Erythroblast (primary cell): Measurements from ENCODE around the gene ABCA6.

Experiments used
- DNase-seq, 2 experiments: peaks; one replicate each; lab custom pipeline; 2025; lab: John Stamatoyannopoulos, UW
- GATA1 ChIP-seq: IDR thresholded peaks from 2 replicates; pipeline ENCODE4 v1.6.1; 2011; ENCODE audit warnings: low read depth, mild to moderate bottlenecking, control low read depth, low read length, moderate library complexity
- POLR2A ChIP-seq: IDR thresholded peaks from 2 replicates; pipeline ENCODE4 v1.6.1; 2011; ENCODE audit warnings: mild to moderate bottlenecking, low read length

ABCA6 gene

DNA sequence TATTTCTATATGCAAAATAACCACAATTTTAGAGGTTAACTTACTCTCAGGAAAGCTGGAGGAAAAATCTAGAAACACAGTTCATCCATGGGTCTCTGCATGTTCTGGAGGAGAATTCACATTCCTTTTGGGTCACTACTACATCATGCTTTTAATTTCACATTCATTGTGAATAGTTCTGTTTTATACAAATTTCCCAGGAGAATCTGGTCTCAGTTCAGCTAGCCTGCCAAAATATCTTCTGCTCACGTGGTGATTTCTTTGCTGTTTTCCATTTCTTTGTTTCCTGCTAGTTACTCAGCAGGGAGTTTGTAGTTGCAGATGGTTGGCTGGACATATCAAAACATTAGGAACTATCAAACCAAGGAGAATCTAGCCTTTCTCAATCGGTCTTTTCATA is 80.9 kb downstream of the ABCA6 start, which contains the start of gene ABCA9:
ABCA9 (minus strand) TSS at position 106 of the 400 bp plus-strand sequence. CDS start 9,801 bp downstream, outside the sequence.
- DNase-seq: no peak
- no peak for TF ChIP-seq POLR2A
- TF ChIP-seq GATA1: no peak

DNA sequence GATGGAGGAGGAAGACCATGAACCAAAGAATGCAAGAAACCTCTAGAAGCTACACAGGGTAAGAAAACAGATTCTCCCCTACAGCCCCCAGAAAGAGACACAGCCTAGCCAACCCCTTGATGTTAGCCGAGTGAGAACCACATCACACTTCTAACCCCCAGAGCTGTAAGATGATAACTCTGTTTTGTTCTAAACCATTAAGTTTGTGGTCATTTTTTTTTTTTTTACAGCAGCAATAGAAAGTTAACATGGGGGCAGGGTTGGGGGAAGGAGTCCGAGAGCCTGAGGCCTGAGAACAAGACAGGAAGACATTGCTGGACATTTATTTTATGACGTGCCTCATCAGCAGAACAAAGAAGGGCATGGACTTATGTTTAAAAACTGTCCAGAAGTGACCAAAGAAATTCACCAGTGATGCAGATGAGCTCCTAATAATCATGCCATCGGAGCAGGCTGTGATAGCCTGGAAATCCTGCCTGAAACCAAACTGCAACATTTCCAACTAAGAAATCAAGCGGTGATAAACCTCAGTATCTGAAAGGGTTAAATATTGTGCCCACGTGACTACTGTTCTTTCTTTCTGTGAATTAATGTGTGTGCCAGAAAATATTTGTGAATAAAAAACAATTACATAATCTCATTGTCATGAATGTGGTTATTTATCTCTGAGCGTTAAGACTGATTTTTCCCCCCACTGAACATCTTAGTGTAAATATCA is 82.1 kb downstream of the ABCA6 start:
- no peak for TF ChIP-seq POLR2A
- no peak for TF ChIP-seq GATA1
- DNase-seq: no peak

DNA sequence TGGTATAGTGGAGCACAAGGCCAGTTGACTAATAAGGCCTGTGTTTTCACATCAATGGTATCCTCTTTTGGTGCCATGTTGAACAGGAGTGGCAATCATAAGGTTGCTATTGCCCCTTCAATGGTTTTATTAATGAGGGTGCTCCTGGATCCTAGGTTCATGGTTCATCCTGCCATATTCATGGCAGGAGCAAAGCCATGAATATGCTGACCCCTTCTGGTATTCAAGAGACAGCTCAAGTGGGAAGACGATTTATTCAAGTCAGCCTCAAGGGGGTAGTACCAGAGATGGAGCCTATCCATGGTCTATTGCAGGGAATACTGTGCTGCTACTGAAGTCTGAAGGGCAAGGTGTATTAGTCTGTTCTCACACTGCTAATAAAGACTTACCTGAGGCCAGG is 83.5 kb downstream of the ABCA6 start:
- peak; percentile 54 to 55 for DNase-seq
- no peak for TF ChIP-seq GATA1
- TF ChIP-seq POLR2A: no peak

DNA sequence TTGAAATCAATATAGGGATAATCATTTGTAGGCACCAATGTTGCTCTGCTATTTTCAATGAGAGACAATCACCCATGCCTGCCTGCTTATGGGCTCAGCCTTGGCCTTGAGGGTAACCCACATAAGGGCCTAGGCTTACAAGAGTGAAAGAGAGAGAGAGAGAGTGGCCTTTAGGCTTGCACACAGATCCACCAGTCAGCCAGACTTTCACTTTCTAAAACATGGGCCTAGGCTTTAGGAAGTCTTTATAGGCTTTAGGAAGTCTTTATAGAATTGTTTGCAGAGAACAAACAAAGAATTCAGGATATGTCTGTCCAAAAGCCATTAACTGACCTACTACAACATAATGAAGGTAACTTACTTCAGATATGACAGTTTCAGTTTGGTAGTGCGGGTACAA is 84.4 kb downstream of the ABCA6 start:
- no peak for DNase-seq
- no peak for TF ChIP-seq GATA1
- no peak for TF ChIP-seq POLR2A

DNA sequence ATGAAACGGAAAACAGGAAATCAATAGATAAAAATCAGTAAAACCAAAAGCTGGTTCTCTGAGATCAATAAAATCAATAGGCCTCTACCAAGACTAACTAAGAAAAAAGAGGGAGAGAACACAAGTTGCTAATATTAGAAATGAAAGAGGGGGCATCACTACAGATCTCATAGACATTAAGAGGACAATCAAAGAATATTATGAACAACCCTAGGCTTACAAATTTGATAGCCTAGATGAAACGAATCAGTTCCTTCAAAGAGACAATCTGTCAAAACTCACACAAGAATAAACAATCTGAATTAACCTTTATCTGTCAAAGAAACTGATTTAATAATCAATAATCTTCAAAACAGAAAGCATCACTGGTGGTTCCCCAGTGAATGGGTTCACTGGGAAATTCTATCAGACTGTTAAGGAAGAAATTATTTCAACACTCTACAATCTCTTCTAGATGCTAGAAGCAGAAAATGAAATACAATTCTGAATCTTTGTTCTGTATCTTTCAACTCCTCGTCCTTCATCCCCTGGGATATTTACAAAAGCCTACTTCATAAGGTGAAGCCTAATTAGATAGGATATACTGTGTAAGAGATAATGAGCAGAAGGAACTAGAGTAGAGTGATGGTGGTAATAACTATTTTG is 85.4 kb downstream of the ABCA6 start:
- DNase-seq: no peak
- TF ChIP-seq GATA1 (no peak), POLR2A (no peak)

DNA sequence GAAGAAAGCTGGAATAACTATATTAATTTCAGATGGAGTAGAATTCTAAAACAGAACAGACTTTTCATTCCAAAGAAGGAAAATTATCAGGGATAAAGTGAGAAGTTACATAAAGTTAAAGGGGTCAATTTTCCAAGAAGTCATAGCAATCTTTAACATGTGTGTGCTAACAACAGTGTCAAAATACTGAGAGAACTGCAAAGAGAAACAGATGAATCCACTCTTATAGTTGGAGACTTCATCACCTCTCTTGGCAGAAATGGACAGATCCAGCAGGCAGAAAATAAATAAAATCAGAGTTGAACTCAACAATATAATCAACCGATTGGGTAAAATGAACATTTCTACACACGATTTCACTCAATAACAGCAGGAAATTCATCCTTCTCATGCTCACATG is 86.4 kb downstream of the ABCA6 start:
- no peak for TF ChIP-seq POLR2A
- no peak for TF ChIP-seq GATA1
- DNase-seq: no peak

DNA sequence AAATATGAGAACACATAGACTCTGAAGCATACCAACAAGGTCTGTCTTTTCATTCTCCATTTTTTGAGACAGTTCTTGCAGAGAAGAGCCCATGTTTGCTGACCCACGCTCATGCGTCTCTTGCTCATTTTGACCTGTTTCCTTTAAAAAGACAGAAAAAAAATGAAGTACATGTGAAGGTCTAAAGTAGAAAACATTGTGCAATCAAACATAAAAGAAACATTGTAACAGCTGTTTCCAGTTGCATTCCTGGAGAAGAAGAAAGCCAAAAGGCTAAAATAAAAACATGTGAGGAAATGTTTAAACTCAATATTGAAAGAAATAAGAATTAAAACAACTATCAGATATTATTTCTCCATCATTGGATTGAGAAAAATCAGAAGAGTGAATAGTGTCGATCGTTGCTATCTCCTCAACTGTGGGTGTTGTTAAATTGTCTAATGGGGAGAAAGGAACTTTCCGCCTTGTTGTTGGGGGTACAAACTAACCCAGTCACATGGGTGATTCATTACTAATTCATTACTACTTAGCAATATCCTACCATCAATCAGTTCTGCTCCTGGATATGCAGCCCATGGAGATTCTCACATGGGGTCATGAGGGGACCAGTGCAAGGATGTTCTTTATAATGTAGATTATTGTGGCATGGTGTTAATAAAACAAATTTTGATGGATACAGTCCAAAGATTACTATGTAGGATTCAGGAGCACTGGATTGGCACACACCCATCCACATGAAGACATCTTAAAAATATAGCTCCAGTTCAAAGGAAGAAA is 90.5 kb downstream of the ABCA6 start:
- DNase-seq: no peak
- no peak for TF ChIP-seq GATA1
- no peak for TF ChIP-seq POLR2A

DNA sequence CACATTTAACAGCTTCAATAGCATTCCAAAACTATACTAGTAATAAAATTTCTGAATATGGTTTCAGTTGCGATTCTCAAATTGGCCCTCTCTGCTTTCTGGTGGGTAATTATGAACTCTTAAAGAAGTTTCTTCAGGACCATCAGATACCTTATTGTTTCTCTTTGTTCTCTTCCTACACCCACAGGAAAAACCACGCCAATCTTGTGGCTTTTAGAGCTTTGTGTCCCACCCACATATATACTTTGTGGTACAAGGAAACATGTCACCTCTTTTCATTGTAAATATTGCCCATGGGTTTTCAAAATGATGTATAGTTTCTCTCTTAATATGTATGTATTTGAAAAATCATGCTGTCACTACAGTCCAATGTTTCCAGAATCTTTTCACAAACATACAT is 93.1 kb downstream of the ABCA6 start:
- no peak for TF ChIP-seq POLR2A
- no peak for TF ChIP-seq GATA1
- DNase-seq: no peak

DNA sequence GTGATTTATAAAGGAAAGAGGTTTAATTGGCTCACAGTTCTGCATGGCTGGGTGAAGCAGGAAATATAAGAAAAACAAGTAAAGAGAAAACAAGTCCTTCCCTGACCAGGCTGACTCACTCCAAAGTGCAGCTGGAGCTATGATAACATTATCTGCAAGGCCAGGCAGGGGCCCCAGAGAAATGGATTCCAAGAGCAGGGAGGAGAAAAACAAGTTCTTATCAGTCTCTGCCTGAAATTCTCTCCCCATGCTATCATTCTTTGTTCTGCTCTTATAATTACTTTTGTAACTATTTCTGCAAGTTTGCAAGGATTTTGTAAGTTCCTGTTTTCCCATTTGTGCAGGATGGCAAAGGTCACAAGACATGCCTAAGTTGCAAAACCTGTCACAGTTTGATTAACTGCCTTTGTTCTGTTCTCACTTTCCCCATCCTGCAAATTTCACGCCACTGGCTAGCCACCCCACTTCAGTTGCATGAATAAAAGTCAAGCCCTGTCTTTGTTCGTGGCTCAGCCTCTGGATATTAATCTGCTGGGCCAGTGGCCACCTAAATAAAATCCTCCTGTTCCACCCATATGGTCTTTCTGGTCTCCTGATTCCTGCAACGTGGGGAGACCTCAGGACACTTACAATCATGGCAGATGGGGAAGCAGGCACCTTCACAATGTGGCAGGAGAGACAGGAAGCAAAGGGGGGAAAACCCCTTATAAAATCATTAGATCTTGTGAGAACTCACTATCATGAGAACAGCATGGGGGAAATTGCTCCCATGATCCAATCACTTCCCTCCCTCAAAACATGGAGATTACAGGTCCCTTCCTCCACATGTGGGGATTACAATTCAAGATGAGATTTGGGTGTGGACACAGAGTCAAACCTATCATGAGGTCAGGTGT is 94.1 kb downstream of the ABCA6 start:
- DNase-seq: peak; percentile 89 to 95
- peak; percentile 81 for TF ChIP-seq GATA1
- TF ChIP-seq POLR2A: no peak

DNA sequence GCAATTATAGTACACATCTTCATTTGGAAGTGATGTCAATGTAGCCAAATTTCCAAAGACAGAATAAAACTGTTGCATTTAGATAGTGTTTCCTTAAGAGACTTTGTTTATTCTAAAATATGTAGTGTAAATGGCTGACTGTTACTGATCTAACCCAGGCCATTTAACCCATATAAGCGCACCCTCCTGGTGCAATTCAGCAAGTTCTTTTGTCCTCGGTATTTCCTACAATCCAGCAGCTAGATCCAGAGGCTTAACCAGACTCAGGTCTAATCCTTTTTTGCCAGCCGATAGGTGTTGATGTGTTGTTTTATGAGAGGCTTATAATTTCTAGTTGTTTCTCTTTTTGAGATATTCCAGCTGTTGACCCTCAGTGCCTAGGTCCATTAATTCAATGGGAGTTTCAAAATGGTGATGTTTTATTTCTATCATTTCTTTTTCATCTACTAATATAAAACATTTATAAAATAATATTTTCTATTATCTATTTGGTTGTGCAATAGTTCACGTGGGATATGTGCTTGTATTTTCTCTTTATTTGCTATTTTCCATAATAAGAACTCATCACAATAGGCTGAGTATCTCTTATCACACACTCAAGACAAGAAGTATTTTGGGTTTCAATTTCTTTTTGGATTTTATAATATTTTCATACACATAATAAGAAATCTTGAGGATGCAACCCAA is 95.4 kb downstream of the ABCA6 start:
- DNase-seq: peak; percentile 3 to 40
- no peak for TF ChIP-seq POLR2A
- TF ChIP-seq GATA1: no peak

DNA sequence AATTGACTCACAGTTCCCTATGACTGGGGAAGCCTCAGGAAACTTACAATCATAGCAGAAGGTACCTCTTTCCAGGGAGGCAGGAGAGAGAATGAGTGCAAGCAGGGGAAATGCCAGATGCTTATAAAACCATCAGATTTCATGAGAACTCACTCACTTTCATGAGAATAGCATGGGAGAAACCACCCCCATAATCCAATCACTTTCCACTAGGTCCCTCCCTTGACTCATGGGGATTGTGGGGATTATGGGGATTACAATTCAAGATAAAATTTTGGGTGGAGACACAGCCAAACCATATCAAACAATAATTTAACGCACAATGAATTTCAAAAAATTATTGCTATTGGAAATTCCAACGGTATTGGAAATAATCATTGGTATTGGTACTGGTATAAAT is 96.0 kb downstream of the ABCA6 start:
- no peak for DNase-seq
- TF ChIP-seq POLR2A: no peak
- no peak for TF ChIP-seq GATA1

DNA sequence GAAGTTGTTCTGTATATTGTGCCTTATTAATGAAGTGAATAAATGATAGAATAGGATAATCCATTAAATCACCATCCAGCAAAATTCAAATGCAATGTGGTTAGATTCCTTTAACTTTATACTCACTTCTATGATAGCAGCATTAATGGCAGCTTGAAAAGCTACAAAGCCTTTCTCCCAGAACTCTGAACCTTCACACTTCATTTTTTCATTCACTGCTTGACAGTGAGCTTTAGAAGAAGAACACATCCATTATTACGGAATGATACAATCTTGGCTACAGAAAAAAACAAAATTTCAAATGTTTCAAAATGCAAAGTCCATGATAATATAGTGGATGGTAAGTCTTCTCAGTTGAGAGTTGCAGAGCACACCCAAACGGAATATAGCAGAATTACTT is 97.3 kb downstream of the ABCA6 start:
- no peak for DNase-seq
- TF ChIP-seq GATA1 (no peak), POLR2A (no peak)
